ENCODE results near the gene BCOR.

- TF ChIP-seq, protein P1, sequence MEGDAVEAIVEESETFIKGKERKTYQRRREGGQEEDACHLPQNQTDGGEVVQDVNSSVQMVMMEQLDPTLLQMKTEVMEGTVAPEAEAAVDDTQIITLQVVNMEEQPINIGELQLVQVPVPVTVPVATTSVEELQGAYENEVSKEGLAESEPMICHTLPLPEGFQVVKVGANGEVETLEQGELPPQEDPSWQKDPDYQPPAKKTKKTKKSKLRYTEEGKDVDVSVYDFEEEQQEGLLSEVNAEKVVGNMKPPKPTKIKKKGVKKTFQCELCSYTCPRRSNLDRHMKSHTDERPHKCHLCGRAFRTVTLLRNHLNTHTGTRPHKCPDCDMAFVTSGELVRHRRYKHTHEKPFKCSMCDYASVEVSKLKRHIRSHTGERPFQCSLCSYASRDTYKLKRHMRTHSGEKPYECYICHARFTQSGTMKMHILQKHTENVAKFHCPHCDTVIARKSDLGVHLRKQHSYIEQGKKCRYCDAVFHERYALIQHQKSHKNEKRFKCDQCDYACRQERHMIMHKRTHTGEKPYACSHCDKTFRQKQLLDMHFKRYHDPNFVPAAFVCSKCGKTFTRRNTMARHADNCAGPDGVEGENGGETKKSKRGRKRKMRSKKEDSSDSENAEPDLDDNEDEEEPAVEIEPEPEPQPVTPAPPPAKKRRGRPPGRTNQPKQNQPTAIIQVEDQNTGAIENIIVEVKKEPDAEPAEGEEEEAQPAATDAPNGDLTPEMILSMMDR (conservative IDR thresholded peaks at IDR 0.05): no peak
- no peak for TF ChIP-seq EZH2 (IDR thresholded peaks at IDR 0.05; ENCODE audit: low read depth)
Observed at GRCh38 chrX:40132751-40133150, 35.0 kb upstream of the BCOR start.

All from PC-9 (cell line).